Measurements from ENCODE around the gene ANTKMT.

GRCh38 chr16:695355-696089 is 25.4 kb upstream of the ANTKMT start:
- no peak for TF ChIP-seq FOXA1 (IDR thresholded peaks at IDR 0.05)
- TF ChIP-seq SUZ12 (IDR thresholded peaks at IDR 0.05), result no peak
- TF ChIP-seq FOXM1 (IDR thresholded peaks at IDR 0.05; ENCODE audit: borderline replicate concordance), result no peak
- TF ChIP-seq L3MBTL2 (conservative IDR thresholded peaks at IDR 0.05), result no peak
- no peak for TF ChIP-seq PKNOX1 (IDR thresholded peaks at IDR 0.05)
- TF ChIP-seq ELF4 (IDR thresholded peaks at IDR 0.05), result no peak
- TF ChIP-seq BHLHE40 (IDR thresholded peaks at IDR 0.05; ENCODE audit: borderline replicate concordance), result no peak
- no peak for TF ChIP-seq FOXK2 (IDR thresholded peaks at IDR 0.05)
- TF ChIP-seq HDGF (IDR thresholded peaks at IDR 0.05; ENCODE audit: borderline replicate concordance), result no peak
- TF ChIP-seq NFRKB (IDR thresholded peaks at IDR 0.05), result no peak
- no peak for TF ChIP-seq ZNF384 (IDR thresholded peaks at IDR 0.05)
- no peak for TF ChIP-seq SP1 (IDR thresholded peaks at IDR 0.05)
- no peak for TF ChIP-seq ARNT (IDR thresholded peaks at IDR 0.05)
- no peak for TF ChIP-seq LEF1 (IDR thresholded peaks at IDR 0.05; ENCODE audit: borderline replicate concordance)

Data from HEK293T (cell line).